ENCODE measurements around the gene PNPO. TPM values are rescaled to one million over a fixed set of nuclear protein-coding genes. Genes with fewer than 3 reads are reported as not detected.

The PNPO gene
- total and polyA plus RNA-seq, 2 of the 8 experiments (the other 6 are each of a cell fraction or from before 2014, with no cell fraction given) = 7.0 to 8.1 TPM

DNA sequence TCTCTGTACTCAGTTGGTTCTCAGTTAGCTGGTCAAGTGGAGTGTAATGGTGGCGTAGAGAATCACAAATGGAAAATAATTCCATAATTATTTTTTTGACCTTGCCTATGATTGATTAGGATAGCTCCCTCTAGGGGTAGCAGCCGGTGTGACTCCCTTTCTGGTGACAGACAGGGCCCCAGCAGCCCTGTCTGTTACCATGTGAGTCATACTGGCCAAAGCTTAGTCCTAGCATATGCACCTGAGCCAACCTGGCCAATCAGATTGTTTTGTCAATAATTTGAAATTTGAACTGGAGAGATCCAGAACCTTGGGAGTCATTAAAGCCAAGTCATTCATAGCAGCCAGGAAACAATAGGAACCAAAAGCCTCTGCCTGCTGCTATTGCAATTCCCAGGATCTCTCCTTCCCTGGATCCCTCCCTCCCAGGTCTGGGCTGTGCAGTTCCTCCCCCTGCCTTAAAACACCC is 5.6 kb downstream of the PNPO start (continued):
- TF ChIP-seq CTBP2 (IDR thresholded peaks at IDR 0.05; ENCODE audit: borderline replicate concordance, insufficient read depth, insufficient read length, low read length) (no peak), TEAD4 (IDR thresholded peaks at IDR 0.05; ENCODE audit: low read depth, low read length) (no peak), PHF8 (conservative IDR thresholded peaks at IDR 0.05; ENCODE audit: low read depth, low read length) (no peak), CHD7 (IDR thresholded peaks at IDR 0.05; ENCODE audit: insufficient replicate concordance, low read length) (no peak), POU5F1 (IDR thresholded peaks at IDR 0.05; ENCODE audit: low read depth, low read length) (no peak), KDM1A (IDR thresholded peaks at IDR 0.05; ENCODE audit: borderline replicate concordance, low read length) (no peak), JUN (IDR thresholded peaks at IDR 0.05; ENCODE audit: low read depth, low read length) (no peak), FOSL1 (IDR thresholded peaks at IDR 0.05; ENCODE audit: insufficient read depth, low read depth, low read length) (no peak), BACH1 (IDR thresholded peaks at IDR 0.05; ENCODE audit: low read length) (no peak)
- TF ChIP-seq, protein P1, sequence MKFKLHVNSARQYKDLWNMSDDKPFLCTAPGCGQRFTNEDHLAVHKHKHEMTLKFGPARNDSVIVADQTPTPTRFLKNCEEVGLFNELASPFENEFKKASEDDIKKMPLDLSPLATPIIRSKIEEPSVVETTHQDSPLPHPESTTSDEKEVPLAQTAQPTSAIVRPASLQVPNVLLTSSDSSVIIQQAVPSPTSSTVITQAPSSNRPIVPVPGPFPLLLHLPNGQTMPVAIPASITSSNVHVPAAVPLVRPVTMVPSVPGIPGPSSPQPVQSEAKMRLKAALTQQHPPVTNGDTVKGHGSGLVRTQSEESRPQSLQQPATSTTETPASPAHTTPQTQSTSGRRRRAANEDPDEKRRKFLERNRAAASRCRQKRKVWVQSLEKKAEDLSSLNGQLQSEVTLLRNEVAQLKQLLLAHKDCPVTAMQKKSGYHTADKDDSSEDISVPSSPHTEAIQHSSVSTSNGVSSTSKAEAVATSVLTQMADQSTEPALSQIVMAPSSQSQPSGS (IDR thresholded peaks at IDR 0.05; ENCODE audit: low read length) = no peak

All from H1 (cell line).